ENCODE measurements around the gene RNF126.

DNA sequence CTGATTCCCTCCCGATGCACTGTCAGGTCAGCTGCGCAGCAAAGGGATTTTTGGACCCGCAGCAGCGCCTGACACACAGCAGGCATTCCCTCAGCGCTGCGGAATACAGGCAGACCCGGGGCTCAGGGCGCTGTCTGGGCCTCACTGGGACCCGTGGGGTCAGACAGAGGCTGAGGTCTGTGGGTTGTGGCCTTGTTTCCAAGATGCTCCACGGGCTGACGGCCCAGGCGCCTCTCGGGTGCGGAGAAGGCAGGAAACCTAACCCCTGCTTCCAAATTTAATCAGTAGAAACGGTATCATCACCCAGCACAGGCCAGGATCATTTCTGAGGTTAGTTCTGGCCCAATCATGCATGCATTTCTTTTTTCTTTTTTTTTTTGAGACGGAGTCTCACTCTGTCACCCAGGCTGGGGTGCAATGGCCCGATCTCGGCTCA, 686 bp upstream of the RNF126 start:
- TF ChIP-seq, protein P1, sequence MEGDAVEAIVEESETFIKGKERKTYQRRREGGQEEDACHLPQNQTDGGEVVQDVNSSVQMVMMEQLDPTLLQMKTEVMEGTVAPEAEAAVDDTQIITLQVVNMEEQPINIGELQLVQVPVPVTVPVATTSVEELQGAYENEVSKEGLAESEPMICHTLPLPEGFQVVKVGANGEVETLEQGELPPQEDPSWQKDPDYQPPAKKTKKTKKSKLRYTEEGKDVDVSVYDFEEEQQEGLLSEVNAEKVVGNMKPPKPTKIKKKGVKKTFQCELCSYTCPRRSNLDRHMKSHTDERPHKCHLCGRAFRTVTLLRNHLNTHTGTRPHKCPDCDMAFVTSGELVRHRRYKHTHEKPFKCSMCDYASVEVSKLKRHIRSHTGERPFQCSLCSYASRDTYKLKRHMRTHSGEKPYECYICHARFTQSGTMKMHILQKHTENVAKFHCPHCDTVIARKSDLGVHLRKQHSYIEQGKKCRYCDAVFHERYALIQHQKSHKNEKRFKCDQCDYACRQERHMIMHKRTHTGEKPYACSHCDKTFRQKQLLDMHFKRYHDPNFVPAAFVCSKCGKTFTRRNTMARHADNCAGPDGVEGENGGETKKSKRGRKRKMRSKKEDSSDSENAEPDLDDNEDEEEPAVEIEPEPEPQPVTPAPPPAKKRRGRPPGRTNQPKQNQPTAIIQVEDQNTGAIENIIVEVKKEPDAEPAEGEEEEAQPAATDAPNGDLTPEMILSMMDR (IDR thresholded peaks at IDR 0.05; ENCODE audit: insufficient read depth, low read length): no peak
- no peak for TF ChIP-seq POLR2AphosphoS5 (IDR thresholded peaks at IDR 0.05; ENCODE audit: low read depth)
- TF ChIP-seq, protein P2, sequence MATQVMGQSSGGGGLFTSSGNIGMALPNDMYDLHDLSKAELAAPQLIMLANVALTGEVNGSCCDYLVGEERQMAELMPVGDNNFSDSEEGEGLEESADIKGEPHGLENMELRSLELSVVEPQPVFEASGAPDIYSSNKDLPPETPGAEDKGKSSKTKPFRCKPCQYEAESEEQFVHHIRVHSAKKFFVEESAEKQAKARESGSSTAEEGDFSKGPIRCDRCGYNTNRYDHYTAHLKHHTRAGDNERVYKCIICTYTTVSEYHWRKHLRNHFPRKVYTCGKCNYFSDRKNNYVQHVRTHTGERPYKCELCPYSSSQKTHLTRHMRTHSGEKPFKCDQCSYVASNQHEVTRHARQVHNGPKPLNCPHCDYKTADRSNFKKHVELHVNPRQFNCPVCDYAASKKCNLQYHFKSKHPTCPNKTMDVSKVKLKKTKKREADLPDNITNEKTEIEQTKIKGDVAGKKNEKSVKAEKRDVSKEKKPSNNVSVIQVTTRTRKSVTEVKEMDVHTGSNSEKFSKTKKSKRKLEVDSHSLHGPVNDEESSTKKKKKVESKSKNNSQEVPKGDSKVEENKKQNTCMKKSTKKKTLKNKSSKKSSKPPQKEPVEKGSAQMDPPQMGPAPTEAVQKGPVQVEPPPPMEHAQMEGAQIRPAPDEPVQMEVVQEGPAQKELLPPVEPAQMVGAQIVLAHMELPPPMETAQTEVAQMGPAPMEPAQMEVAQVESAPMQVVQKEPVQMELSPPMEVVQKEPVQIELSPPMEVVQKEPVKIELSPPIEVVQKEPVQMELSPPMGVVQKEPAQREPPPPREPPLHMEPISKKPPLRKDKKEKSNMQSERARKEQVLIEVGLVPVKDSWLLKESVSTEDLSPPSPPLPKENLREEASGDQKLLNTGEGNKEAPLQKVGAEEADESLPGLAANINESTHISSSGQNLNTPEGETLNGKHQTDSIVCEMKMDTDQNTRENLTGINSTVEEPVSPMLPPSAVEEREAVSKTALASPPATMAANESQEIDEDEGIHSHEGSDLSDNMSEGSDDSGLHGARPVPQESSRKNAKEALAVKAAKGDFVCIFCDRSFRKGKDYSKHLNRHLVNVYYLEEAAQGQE (IDR thresholded peaks at IDR 0.05; ENCODE audit: insufficient replicate concordance, low read depth): no peak

All from HL-60 (cell line).